ENCODE data around the gene USP48.
"Not testable (repeated sequence)": the region's sequence is repeated elsewhere in the genome, so short reads cannot be mapped to it uniquely, and the experiment has no call there.

The USP48 gene

DNA sequence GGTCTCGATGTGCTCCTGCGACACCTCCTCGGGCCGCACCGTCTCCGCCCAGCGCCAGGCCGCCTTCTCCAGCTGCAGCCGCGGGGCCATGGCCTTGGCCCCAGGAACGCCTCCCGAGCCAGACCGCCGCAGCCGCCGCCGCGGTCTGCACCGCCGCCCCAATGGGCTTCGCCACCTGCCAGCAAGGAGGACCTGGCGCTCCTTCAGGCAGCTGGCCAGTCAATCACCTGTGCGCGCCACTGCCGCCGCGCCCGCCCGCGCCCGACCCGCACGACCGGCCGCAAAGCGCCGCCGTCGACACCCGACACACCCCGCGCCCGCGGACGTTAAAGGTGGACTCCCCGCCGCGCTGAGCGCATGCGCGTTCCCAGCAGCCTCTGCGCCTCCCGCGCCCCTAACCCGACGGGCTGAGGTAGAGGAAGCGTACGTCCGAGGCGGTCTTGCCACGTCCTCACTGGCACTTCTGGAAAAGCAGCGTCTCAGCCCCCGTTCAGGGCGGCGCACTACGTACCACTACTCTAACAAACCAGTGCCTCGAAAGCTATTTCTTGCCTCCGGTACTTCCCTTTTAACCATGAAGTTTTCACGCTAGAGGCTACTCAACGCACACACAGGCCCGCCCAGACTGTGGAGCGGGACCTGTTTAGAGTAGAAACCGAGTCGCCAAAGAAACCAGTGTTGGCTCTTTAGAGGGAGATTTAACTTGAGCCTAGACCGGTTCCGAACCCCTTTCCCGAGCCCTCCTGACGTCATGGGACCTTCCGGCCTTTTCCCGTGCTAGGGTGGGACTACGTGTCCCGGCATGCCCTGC, at the start of gene USP48:
Gene USP48 (minus strand): TSS at position 282 of the 811 bp plus-strand sequence. CDS start 192 bp downstream, at position 90.
- Histone ChIP-seq H3K4me3 (ENCODE audit: low read depth, low read length) (peak within 1 kb of the TSS; percentile 83), H3K9ac (ENCODE audit: low read depth, low read length) (peak within 1 kb of the TSS; percentile 97), H3K27me3 (ENCODE audit: control insufficient read depth, insufficient read depth, low read length) (no peaks in the 10 kb centered on the region), H3K36me3 (ENCODE audit: control insufficient read depth, insufficient read depth, low read length) (no peaks in the 10 kb centered on the region), H3K4me1 (ENCODE audit: control insufficient read depth, insufficient read depth, low read length) (peaks cover 4% of the 10 kb centered on the region; the same call in 1 of the 2 replicates), H3K27ac (ENCODE audit: low read depth, low read length) (peak within 1 kb of the TSS; percentile 98), H3K9me3 (ENCODE audit: control insufficient read depth, insufficient read depth, low read length) (no peaks in the 10 kb centered on the region)

GRCh38 chr1:21831454-21831970, 48.6 kb upstream of the USP48 start:
- H3K27ac ChIP-seq (ENCODE audit: low read depth, low read length): no peak overlapping the region
- no peak overlapping the region for H3K9ac ChIP-seq (ENCODE audit: low read depth, low read length)
- H3K27me3 ChIP-seq (ENCODE audit: control insufficient read depth, insufficient read depth, low read length): no peaks in the 10 kb centered on the region
- H3K9me3 ChIP-seq (ENCODE audit: control insufficient read depth, insufficient read depth, low read length): peaks cover 2% of the 10 kb centered on the region; the same call in 1 of the 2 replicates
- H3K4me3 ChIP-seq (ENCODE audit: low read depth, low read length): no peak overlapping the region
- H3K36me3 ChIP-seq (ENCODE audit: control insufficient read depth, insufficient read depth, low read length): peaks cover 76% of the 10 kb centered on the region
- no peaks in the 10 kb centered on the region for H3K4me1 ChIP-seq (ENCODE audit: control insufficient read depth, insufficient read depth, low read length)

- H3K4me3 ChIP-seq (ENCODE audit: low read depth, low read length): no peak overlapping the region
- no peaks in the 10 kb centered on the region for H3K4me1 ChIP-seq (ENCODE audit: control insufficient read depth, insufficient read depth, low read length)
- peaks cover 2% of the 10 kb centered on the region; the same call in 1 of the 2 replicates for H3K9me3 ChIP-seq (ENCODE audit: control insufficient read depth, insufficient read depth, low read length)
- H3K27me3 ChIP-seq (ENCODE audit: control insufficient read depth, insufficient read depth, low read length): no peaks in the 10 kb centered on the region
- no peak overlapping the region for H3K9ac ChIP-seq (ENCODE audit: low read depth, low read length)
- peaks cover 74% of the 10 kb centered on the region for H3K36me3 ChIP-seq (ENCODE audit: control insufficient read depth, insufficient read depth, low read length)
- H3K27ac ChIP-seq (ENCODE audit: low read depth, low read length): no peak overlapping the region
Observed at GRCh38 chr1:21830792-21831453, 48.0 kb upstream of the USP48 start.

GRCh38 chr1:21829294-21829693, 46.3 kb upstream of the USP48 start:
- Histone ChIP-seq H3K4me1 (ENCODE audit: control insufficient read depth, insufficient read depth, low read length) (no peaks in the 10 kb centered on the region), H3K36me3 (ENCODE audit: control insufficient read depth, insufficient read depth, low read length) (peaks cover 71% of the 10 kb centered on the region)

GRCh38 chr1:21828506-21829210, 45.7 kb upstream of the USP48 start:
- H3K27ac ChIP-seq (ENCODE audit: low read depth, low read length): no peak overlapping the region
- H3K9ac ChIP-seq (ENCODE audit: low read depth, low read length): no peak overlapping the region
- no peaks in the 10 kb centered on the region for H3K27me3 ChIP-seq (ENCODE audit: control insufficient read depth, insufficient read depth, low read length)
- no peak overlapping the region for H3K4me3 ChIP-seq (ENCODE audit: low read depth, low read length)
- peaks cover 65% of the 10 kb centered on the region for H3K36me3 ChIP-seq (ENCODE audit: control insufficient read depth, insufficient read depth, low read length)
- H3K9me3 ChIP-seq (ENCODE audit: control insufficient read depth, insufficient read depth, low read length): no peaks in the 10 kb centered on the region
- no peaks in the 10 kb centered on the region for H3K4me1 ChIP-seq (ENCODE audit: control insufficient read depth, insufficient read depth, low read length)

More at GRCh38 chr1:21829294-21829693, 46.3 kb upstream of the USP48 start:
- Histone ChIP-seq H3K27ac (ENCODE audit: low read depth, low read length) (no peak overlapping the region), H3K27me3 (ENCODE audit: control insufficient read depth, insufficient read depth, low read length) (no peaks in the 10 kb centered on the region), H3K4me3 (ENCODE audit: low read depth, low read length) (no peak overlapping the region), H3K9me3 (ENCODE audit: control insufficient read depth, insufficient read depth, low read length) (no peaks in the 10 kb centered on the region), H3K9ac (ENCODE audit: low read depth, low read length) (no peak overlapping the region)

- Histone ChIP-seq H3K36me3 (ENCODE audit: control insufficient read depth, insufficient read depth, low read length) (peaks cover 63% of the 10 kb centered on the region), H3K9ac (ENCODE audit: low read depth, low read length) (no peak overlapping the region), H3K4me3 (ENCODE audit: low read depth, low read length) (no peak overlapping the region)
Observed at GRCh38 chr1:21828075-21828474, 45.1 kb upstream of the USP48 start.

GRCh38 chr1:21827141-21827679, 44.3 kb upstream of the USP48 start:
- Histone ChIP-seq H3K4me1 (ENCODE audit: control insufficient read depth, insufficient read depth, low read length) (no peaks in the 10 kb centered on the region), H3K27ac (ENCODE audit: low read depth, low read length) (no peak overlapping the region), H3K4me3 (ENCODE audit: low read depth, low read length) (no peak overlapping the region), H3K9me3 (ENCODE audit: control insufficient read depth, insufficient read depth, low read length) (no peaks in the 10 kb centered on the region), H3K9ac (ENCODE audit: low read depth, low read length) (no peak overlapping the region), H3K27me3 (ENCODE audit: control insufficient read depth, insufficient read depth, low read length) (no peaks in the 10 kb centered on the region), H3K36me3 (ENCODE audit: control insufficient read depth, insufficient read depth, low read length) (peaks cover 55% of the 10 kb centered on the region)

More at GRCh38 chr1:21828075-21828474, 45.1 kb upstream of the USP48 start:
- Histone ChIP-seq H3K9me3 (ENCODE audit: control insufficient read depth, insufficient read depth, low read length) (no peaks in the 10 kb centered on the region), H3K4me1 (ENCODE audit: control insufficient read depth, insufficient read depth, low read length) (no peaks in the 10 kb centered on the region), H3K27ac (ENCODE audit: low read depth, low read length) (no peak overlapping the region), H3K27me3 (ENCODE audit: control insufficient read depth, insufficient read depth, low read length) (no peaks in the 10 kb centered on the region)

DNA sequence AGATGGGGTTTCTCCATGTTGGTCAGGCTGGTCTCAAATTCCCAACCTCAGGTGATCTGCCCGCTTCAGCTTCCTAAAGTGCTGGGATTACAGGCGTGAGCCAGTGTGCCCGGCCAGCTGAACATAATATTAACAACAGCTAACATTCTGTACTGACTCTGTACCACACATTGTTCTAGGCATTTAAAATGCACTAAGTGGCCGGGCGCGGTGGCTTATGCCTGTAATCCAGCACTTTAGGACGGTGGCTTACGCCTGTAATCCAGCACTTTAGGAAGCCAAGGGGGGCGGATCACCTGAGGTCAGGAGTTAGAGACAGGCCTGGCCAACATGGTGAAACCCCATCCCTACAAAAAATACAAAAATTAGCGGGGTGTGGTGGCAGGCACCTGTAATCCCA, 43.7 kb upstream of the USP48 start:
- not testable (repeated sequence) for H3K27me3 ChIP-seq (ENCODE audit: control insufficient read depth, insufficient read depth, low read length); H3K9ac ChIP-seq (ENCODE audit: low read depth, low read length); H3K9me3 ChIP-seq (ENCODE audit: control insufficient read depth, insufficient read depth, low read length); H3K27ac ChIP-seq (ENCODE audit: low read depth, low read length); H3K4me3 ChIP-seq (ENCODE audit: low read depth, low read length); H3K4me1 ChIP-seq (ENCODE audit: control insufficient read depth, insufficient read depth, low read length)
- H3K36me3 ChIP-seq (ENCODE audit: control insufficient read depth, insufficient read depth, low read length): peaks cover 51% of the 10 kb centered on the region

DNA sequence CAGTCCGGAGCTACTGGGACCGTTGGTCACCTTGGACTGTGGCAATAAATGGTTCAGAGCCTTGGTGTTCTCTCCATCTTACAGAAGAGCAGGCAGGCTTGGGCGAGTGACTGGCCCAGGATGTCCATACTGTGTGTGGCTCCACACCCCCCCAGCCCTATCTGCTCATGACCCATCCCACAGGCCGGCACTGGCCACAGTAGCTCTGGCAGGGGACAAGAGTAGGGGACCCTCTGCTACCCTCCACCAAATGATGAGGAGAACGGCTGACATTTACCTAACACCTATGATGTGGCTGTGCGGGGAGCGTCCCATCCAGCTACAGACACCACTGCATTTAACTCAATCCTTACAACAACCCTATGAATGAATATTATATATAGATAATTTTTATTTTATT, 42.4 kb upstream of the USP48 start:
- no peaks in the 10 kb centered on the region for H3K9me3 ChIP-seq (ENCODE audit: control insufficient read depth, insufficient read depth, low read length)
- peaks cover 41% of the 10 kb centered on the region for H3K36me3 ChIP-seq (ENCODE audit: control insufficient read depth, insufficient read depth, low read length)
- no peak overlapping the region for H3K9ac ChIP-seq (ENCODE audit: low read depth, low read length)
- no peaks in the 10 kb centered on the region for H3K27me3 ChIP-seq (ENCODE audit: control insufficient read depth, insufficient read depth, low read length)
- H3K4me3 ChIP-seq (ENCODE audit: low read depth, low read length): no peak overlapping the region
- H3K27ac ChIP-seq (ENCODE audit: low read depth, low read length): no peak overlapping the region
- H3K4me1 ChIP-seq (ENCODE audit: control insufficient read depth, insufficient read depth, low read length): no peaks in the 10 kb centered on the region

DNA sequence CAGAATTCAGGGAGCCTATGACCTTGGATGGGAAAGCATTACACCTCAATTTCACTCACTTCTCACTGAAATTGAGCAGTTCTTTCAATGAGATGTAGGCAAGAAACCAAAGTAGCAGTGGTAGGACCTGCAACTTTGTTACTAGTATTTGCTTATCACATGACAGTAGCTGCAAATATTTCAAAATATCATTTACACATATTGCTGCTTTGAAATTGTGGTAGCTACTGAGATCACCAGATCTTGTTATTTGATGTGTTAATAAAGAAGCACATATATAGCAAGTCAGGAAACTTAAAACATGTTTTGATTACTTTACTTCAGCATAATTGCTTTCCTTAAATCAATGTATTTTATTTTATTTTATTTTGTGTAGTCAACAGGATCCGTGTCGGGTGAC, 42.0 kb upstream of the USP48 start:
- Histone ChIP-seq H3K9me3 (ENCODE audit: control insufficient read depth, insufficient read depth, low read length) (no peaks in the 10 kb centered on the region), H3K4me1 (ENCODE audit: control insufficient read depth, insufficient read depth, low read length) (no peaks in the 10 kb centered on the region), H3K4me3 (ENCODE audit: low read depth, low read length) (no peak overlapping the region), H3K36me3 (ENCODE audit: control insufficient read depth, insufficient read depth, low read length) (peaks cover 39% of the 10 kb centered on the region), H3K27ac (ENCODE audit: low read depth, low read length) (no peak overlapping the region), H3K9ac (ENCODE audit: low read depth, low read length) (no peak overlapping the region), H3K27me3 (ENCODE audit: control insufficient read depth, insufficient read depth, low read length) (no peaks in the 10 kb centered on the region)

Measured in HUES48 (cell line).